Activated B cell treated with CpG ODN at 0.5 μM for 24 hours (primary cell): ENCODE results near the gene RMDN3. TPM values are rescaled to one million over a fixed set of nuclear protein-coding genes. Genes with fewer than 3 reads are reported as not detected.

Experiments used
- ATAC-seq: fragments of 200-7000 bp; cut with Tn5 transposase; one replicate; pipeline ENCODE4 v1.10.0; 2021; ENCODE audit warnings: low read depth, mild to moderate bottlenecking, moderate library complexity
- CTCF ChIA-PET: fragments of 350-600 bp; sonication (Branson Sonifier 250); formaldehyde crosslinking; loops from one replicate; lab custom pipeline; 2021; ENCODE audit warnings: antibody characterized with exemption; lab: Charles Lee
- POLR2A ChIA-PET: fragments of 350-600 bp; sonication (Branson Sonifier 250); formaldehyde crosslinking; loops from one replicate; lab custom pipeline; 2021; ENCODE audit warnings: antibody characterized with exemption; lab: Charles Lee
- DNase-seq: peaks from one replicate; pipeline ENCODE4 v3.0.0; 2022
- H3K27ac Mint-ChIP-seq: one replicate; pipeline ENCODE4 v1.8.0; 2020; ENCODE audit warnings: mixed read lengths
- H3K27me3 Mint-ChIP-seq: one replicate; pipeline ENCODE4 v1.8.0; 2021; ENCODE audit warnings: mixed read lengths
- H3K36me3 Mint-ChIP-seq: one replicate; pipeline ENCODE4 v1.8.0; 2021; ENCODE audit warnings: low read depth, mixed read lengths
- H3K4me1 Mint-ChIP-seq: one replicate; pipeline ENCODE4 v1.8.0; 2021; ENCODE audit warnings: mixed read lengths
- H3K4me3 Mint-ChIP-seq: one replicate; pipeline ENCODE4 v1.8.0; 2020; ENCODE audit warnings: mild to moderate bottlenecking, mixed read lengths
- H3K9me3 Mint-ChIP-seq: one replicate; pipeline ENCODE4 v1.8.0; 2020; ENCODE audit warnings: mixed read lengths
- CTCF ChIP-seq: fragments of 200-600 bp; IDR thresholded peaks from one replicate; pipeline ENCODE4 v1.8.0; 2022; ENCODE audit warnings: antibody characterized with exemption, mild to moderate bottlenecking
- intact Hi-C: fragments of 100-400 bp; cut with micrococcal nuclease; formaldehyde crosslinking; loops from one replicate; pipeline ENCODE4 v1.15.1; 2024
- total RNA-seq: library from RNA; stranded (reverse); gene quantifications from 2 replicates; pipeline ENCODE4 v1.2.3, GENCODE V29; 2022

RMDN3 gene
- 25.5 and 25.6 TPM in 2 replicates for total RNA-seq

GRCh38 chr15:40754883-40755811 is at the start of gene RMDN3:
TSS of gene RMDN3 (minus strand) at chr15:40755254. CDS start at chr15:40754783, 471 bp downstream.
- Mint-ChIP-seq H3K27ac (peak within 1 kb of the TSS; percentile 91), H3K4me1 (peaks cover 25% of the 10 kb centered on the region), H3K4me3 (peak within 1 kb of the TSS; percentile 90), H3K9me3 (no peaks in the 10 kb centered on the region), H3K36me3 (peaks cover 27% of the 10 kb centered on the region), H3K27me3 (no peaks in the 10 kb centered on the region)
- DNase-seq, result peak; percentile 93
- POLR2A ChIA-PET, result interaction anchor here (0.6 to 6.2 kb wide), 3 partner anchors 15 to 190 kb away, joined by 3 to 30 read pairs (median 5); partner anchors contain the start of genes C15orf62 and CCDC32
- intact Hi-C loops, result loop anchor here (1.0 to 2.0 kb wide), 6 partner anchors 9 to 139 kb away; partner anchors contain the start of genes C15orf62, DNAJC17, GCHFR and VPS18
- no peak for TF ChIP-seq CTCF
- ATAC-seq, result peak; percentile 97
- CTCF ChIA-PET, result interaction anchor here (1.0 to 2.0 kb wide), 2 partner anchors 14 to 28 kb away, joined by 3 to 5 read pairs; partner anchors contain the start of gene C15orf62

- intact Hi-C loops, result no loop called here
- peaks cover 31% of the 10 kb centered on the region for H3K4me1 Mint-ChIP-seq
- no peak for DNase-seq
- H3K27me3 Mint-ChIP-seq, result no peaks in the 10 kb centered on the region
- no peak overlapping the region for H3K4me3 Mint-ChIP-seq
- no peak for ATAC-seq
- POLR2A ChIA-PET, result interaction anchor here (0.6 kb wide), 1 partner anchor 711 kb away, joined by 3 read pairs; no protein-coding TSS in a partner anchor
- H3K36me3 Mint-ChIP-seq, result peaks cover 36% of the 10 kb centered on the region
- CTCF ChIA-PET, result no interaction called here
- no peaks in the 10 kb centered on the region for H3K9me3 Mint-ChIP-seq
- TF ChIP-seq CTCF, result no peak
- no peak overlapping the region for H3K27ac Mint-ChIP-seq
Observed at GRCh38 chr15:40803688-40804087, 48.6 kb upstream of the RMDN3 start.

- Mint-ChIP-seq H3K36me3 (peaks cover 42% of the 10 kb centered on the region), H3K4me1 (peaks cover 25% of the 10 kb centered on the region), H3K27ac (no peak overlapping the region), H3K9me3 (no peaks in the 10 kb centered on the region), H3K27me3 (no peaks in the 10 kb centered on the region), H3K4me3 (no peak overlapping the region)
- ATAC-seq (no peak), DNase-seq (no peak)
- CTCF ChIA-PET, result interaction anchor here (0.7 kb wide), 1 partner anchor 272 kb away, joined by 3 read pairs; no protein-coding TSS in a partner anchor
- intact Hi-C loops, result no loop called here
- POLR2A ChIA-PET, result interaction anchor here (0.6 kb wide), 1 partner anchor 213 kb away, joined by 10 read pairs; no protein-coding TSS in a partner anchor
- no peak for TF ChIP-seq CTCF
Observed at GRCh38 chr15:40803076-40803475, 48.0 kb upstream of the RMDN3 start.

GRCh38 chr15:40799523-40799922 is 44.5 kb upstream of the RMDN3 start:
- Mint-ChIP-seq H3K9me3 (no peaks in the 10 kb centered on the region), H3K4me1 (peaks cover 13% of the 10 kb centered on the region)
- CTCF ChIA-PET, result no interaction called here

More at GRCh38 chr15:40799523-40799922, 44.5 kb upstream of the RMDN3 start:
- H3K27ac Mint-ChIP-seq, result no peak overlapping the region
- H3K4me3 Mint-ChIP-seq, result no peak overlapping the region
- TF ChIP-seq CTCF, result no peak
- DNase-seq, result no peak
- intact Hi-C loops, result no loop called here
- H3K27me3 Mint-ChIP-seq, result no peaks in the 10 kb centered on the region
- ATAC-seq, result no peak
- H3K36me3 Mint-ChIP-seq, result peaks cover 37% of the 10 kb centered on the region
- POLR2A ChIA-PET, result no interaction called here
